Upper lobe of right lung (tissue), 1 donor: Measurements from ENCODE around the gene LUZP1. TPM values are rescaled to one million over a fixed set of nuclear protein-coding genes. Genes with fewer than 3 reads are reported as not detected.

Experiments used
- ATAC-seq: fragments of 200-7000 bp; cut with Tn5 transposase; one replicate; pipeline ENCODE4 v1.9.1; 2020; ENCODE audit warnings: mild to moderate bottlenecking, moderate library complexity
- DNase-seq: peaks from one replicate; pipeline ENCODE4 v3.0.0-alpha.2; 2020
- H3K27ac ChIP-seq: fragments of 200-600 bp; one replicate; pipeline ENCODE4 v1.8.0; 2022
- H3K27me3 ChIP-seq: fragments of 200-600 bp; one replicate; pipeline ENCODE4 v1.8.0; 2022; ENCODE audit warnings: mild to moderate bottlenecking
- H3K36me3 ChIP-seq: fragments of 200-600 bp; one replicate; pipeline ENCODE4 v1.8.0; 2022
- H3K4me1 ChIP-seq: fragments of 200-600 bp; one replicate; pipeline ENCODE4 v1.8.0; 2022
- H3K4me3 ChIP-seq: fragments of 200-600 bp; one replicate; pipeline ENCODE4 v1.8.0; 2022; ENCODE audit warnings: mild to moderate bottlenecking
- H3K9me3 ChIP-seq: fragments of 200-600 bp; one replicate; pipeline ENCODE4 v1.8.0; 2022
- intact Hi-C: fragments of 100-400 bp; cut with DNase I; formaldehyde crosslinking; loops from one replicate; pipeline ENCODE4 v1.11.0; 2022
- total RNA-seq: library from RNA; stranded (reverse); fragmentation: NEBNext Ultra II Directional; extraction: Animal tissue kit (Norgen Biotek cat#: 25700); gene quantifications from one replicate; pipeline ENCODE4 v1.2.1, GENCODE V29; 2021
- TF ChIP-seq, protein P1 (sequence below): fragments of 200-600 bp; IDR thresholded peaks from one replicate; pipeline ENCODE4 v1.8.0; 2022; ENCODE audit warnings: antibody characterized with exemption
- donor health status: DM: no; HTN: yes; CAD: no; lungs with severe emphysema.

LUZP1 gene
- total RNA-seq, 1 donor from 2014 or later = 36.4 TPM

GRCh38 chr1:23202263-23202749 is 33.6 kb upstream of the LUZP1 start:
- no peak for DNase-seq
- Histone ChIP-seq H3K9me3 (no peaks in the 10 kb centered on the region), H3K36me3 (no peaks in the 10 kb centered on the region), H3K27ac (no peak overlapping the region), H3K4me3 (no peak overlapping the region), H3K4me1 (no peaks in the 10 kb centered on the region), H3K27me3 (no peaks in the 10 kb centered on the region)
- intact Hi-C loops = no loop called here
- ATAC-seq = no peak
- TF ChIP-seq, protein P1, sequence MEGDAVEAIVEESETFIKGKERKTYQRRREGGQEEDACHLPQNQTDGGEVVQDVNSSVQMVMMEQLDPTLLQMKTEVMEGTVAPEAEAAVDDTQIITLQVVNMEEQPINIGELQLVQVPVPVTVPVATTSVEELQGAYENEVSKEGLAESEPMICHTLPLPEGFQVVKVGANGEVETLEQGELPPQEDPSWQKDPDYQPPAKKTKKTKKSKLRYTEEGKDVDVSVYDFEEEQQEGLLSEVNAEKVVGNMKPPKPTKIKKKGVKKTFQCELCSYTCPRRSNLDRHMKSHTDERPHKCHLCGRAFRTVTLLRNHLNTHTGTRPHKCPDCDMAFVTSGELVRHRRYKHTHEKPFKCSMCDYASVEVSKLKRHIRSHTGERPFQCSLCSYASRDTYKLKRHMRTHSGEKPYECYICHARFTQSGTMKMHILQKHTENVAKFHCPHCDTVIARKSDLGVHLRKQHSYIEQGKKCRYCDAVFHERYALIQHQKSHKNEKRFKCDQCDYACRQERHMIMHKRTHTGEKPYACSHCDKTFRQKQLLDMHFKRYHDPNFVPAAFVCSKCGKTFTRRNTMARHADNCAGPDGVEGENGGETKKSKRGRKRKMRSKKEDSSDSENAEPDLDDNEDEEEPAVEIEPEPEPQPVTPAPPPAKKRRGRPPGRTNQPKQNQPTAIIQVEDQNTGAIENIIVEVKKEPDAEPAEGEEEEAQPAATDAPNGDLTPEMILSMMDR = no peak

GRCh38 chr1:23200883-23201282 is 32.2 kb upstream of the LUZP1 start:
- H3K36me3 ChIP-seq = no peaks in the 10 kb centered on the region
- H3K4me1 ChIP-seq = no peaks in the 10 kb centered on the region
- TF ChIP-seq, protein P1 = no peak
- H3K27ac ChIP-seq = no peak overlapping the region
- no peak overlapping the region for H3K4me3 ChIP-seq
- no peaks in the 10 kb centered on the region for H3K27me3 ChIP-seq
- DNase-seq = no peak
- H3K9me3 ChIP-seq = no peaks in the 10 kb centered on the region
- ATAC-seq = no peak
- intact Hi-C loops = no loop called here

DNA sequence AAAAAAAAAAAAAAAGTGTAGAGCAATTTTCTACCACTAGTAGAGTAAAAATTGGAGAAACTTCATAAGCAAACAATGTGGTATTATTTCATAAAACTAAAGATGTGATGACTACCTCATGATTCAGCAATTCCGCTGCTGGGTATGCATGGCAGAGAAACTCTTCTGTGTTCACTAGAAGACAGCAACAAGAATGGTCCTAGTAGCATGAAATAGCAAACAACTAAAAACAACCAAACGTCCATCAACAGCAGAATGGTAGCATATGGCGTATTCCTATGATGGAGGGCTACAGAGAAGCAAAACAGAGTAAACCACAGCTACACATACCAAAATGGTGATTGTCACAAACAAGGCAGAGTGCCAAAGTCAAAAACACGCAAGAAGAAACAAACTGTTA is 29.7 kb upstream of the LUZP1 start:
- H3K36me3 ChIP-seq = no peaks in the 10 kb centered on the region
- H3K4me3 ChIP-seq = no peak overlapping the region
- no peak overlapping the region for H3K27ac ChIP-seq
- TF ChIP-seq, protein P1 = no peak
- H3K9me3 ChIP-seq = no peaks in the 10 kb centered on the region
- H3K27me3 ChIP-seq = no peaks in the 10 kb centered on the region
- ATAC-seq = no peak
- DNase-seq = no peak
- H3K4me1 ChIP-seq = no peaks in the 10 kb centered on the region
- intact Hi-C loops = loop anchor here (10.0 kb wide), 1 partner anchor 224 kb away; the partner anchor contains the start of gene LACTBL1

- no peaks in the 10 kb centered on the region for H3K27me3 ChIP-seq
- intact Hi-C loops = loop anchor here (10.0 kb wide), 1 partner anchor 222 kb away; the partner anchor contains the start of gene LACTBL1
- ATAC-seq = peak; percentile 89
- TF ChIP-seq, protein P1 = no peak
- H3K27ac ChIP-seq = no peak overlapping the region
- no peaks in the 10 kb centered on the region for H3K4me1 ChIP-seq
- H3K4me3 ChIP-seq = no peak overlapping the region
- no peaks in the 10 kb centered on the region for H3K36me3 ChIP-seq
- H3K9me3 ChIP-seq = no peaks in the 10 kb centered on the region
- no peak for DNase-seq
These were observed 28.1 kb upstream of the LUZP1 start for GRCh38 chr1:23196627-23197328.

DNA sequence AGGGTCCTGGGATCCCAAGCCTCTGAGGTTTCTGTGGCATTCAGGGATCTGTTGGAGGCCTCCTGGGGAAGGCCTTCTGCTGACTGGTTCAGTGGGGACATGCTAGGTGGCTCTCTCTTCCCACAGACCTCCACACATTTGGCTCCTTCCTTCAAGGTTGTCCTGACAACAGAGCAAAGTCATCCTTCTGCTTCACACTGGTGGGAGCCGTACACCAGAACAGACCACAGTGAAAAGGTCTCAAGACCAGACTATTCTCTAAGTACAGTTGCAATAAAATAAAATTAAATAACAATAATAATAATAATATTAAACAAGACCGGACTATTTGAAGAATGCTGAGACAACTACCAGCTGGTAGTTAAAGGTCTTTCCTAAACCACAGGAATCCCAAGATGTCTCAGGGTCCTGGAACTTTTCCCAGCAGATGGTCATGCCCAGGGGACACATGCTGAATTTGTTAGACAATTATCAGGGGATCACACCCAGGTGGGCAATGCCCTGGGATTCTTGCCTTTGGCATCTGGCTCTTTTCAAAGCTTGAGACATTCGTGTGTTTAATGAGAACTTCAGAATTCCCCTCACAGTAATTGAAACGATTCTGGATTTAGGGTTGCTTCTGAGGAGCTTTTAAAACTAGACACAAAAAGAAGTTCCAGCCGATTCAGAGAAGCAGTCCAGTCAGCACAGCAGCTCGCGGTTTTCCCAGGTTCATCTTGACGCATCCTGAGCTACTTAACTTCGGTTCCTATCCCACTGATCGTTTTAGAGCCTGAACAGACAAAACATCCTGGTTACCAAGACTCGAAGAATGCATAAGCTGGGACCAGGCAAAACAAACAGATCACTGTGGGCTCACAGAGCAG is 25.7 kb upstream of the LUZP1 start:
- H3K27ac ChIP-seq = no peak overlapping the region
- no peak for DNase-seq
- TF ChIP-seq, protein P1 = no peak
- no peaks in the 10 kb centered on the region for H3K36me3 ChIP-seq
- intact Hi-C loops = loop anchor here (10.0 kb wide), 1 partner anchor 220 kb away; the partner anchor contains the start of gene LACTBL1
- no peaks in the 10 kb centered on the region for H3K4me1 ChIP-seq
- ATAC-seq = no peak
- H3K27me3 ChIP-seq = no peaks in the 10 kb centered on the region
- H3K4me3 ChIP-seq = no peak overlapping the region
- H3K9me3 ChIP-seq = no peaks in the 10 kb centered on the region
